Measurements from ENCODE around the gene ABHD6.
"Not testable (repeated sequence)": the region's sequence is repeated elsewhere in the genome, so short reads cannot be mapped to it uniquely, and the experiment has no call there.

GRCh38 chr3:58201451-58201850, 36.1 kb upstream of the ABHD6 start:
- TF ChIP-seq, protein P1, sequence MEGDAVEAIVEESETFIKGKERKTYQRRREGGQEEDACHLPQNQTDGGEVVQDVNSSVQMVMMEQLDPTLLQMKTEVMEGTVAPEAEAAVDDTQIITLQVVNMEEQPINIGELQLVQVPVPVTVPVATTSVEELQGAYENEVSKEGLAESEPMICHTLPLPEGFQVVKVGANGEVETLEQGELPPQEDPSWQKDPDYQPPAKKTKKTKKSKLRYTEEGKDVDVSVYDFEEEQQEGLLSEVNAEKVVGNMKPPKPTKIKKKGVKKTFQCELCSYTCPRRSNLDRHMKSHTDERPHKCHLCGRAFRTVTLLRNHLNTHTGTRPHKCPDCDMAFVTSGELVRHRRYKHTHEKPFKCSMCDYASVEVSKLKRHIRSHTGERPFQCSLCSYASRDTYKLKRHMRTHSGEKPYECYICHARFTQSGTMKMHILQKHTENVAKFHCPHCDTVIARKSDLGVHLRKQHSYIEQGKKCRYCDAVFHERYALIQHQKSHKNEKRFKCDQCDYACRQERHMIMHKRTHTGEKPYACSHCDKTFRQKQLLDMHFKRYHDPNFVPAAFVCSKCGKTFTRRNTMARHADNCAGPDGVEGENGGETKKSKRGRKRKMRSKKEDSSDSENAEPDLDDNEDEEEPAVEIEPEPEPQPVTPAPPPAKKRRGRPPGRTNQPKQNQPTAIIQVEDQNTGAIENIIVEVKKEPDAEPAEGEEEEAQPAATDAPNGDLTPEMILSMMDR (IDR thresholded peaks at IDR 0.05): not testable (repeated sequence)
- not testable (repeated sequence) for TF ChIP-seq POLR2A (IDR thresholded peaks at IDR 0.05)
